NOMO-1 treated with dmso at 0.1 percent for 144 hours (cell line): ENCODE results near the gene OR4C15.

Source experiments
- DNase-seq: peaks from one replicate; lab custom pipeline; 2025; ENCODE audit not compliant: unreplicated experiment; lab: John Stamatoyannopoulos, UW

Gene OR4C15

DNA sequence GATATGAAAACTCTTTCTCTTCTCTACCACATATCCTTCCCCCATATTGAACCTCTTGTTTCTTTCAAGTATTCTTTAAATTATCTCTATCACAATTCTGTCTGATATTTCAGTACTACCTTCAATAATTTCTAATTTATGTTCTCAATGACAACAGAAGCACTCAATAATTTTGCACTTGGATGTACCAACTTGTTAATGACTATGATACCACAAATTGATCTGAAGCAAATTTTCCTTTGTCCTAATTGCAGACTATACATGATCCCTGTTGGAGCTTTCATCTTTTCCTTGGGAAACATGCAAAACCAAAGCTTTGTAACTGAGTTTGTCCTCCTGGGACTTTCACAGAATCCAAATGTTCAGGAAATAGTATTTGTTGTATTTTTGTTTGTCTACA is at the start of gene OR4C15:
TSS of gene OR4C15 (plus strand) at position 301 of the 400 bp plus-strand sequence. CDS start at position 301, 0 bp downstream.
- no peak for DNase-seq

DNA sequence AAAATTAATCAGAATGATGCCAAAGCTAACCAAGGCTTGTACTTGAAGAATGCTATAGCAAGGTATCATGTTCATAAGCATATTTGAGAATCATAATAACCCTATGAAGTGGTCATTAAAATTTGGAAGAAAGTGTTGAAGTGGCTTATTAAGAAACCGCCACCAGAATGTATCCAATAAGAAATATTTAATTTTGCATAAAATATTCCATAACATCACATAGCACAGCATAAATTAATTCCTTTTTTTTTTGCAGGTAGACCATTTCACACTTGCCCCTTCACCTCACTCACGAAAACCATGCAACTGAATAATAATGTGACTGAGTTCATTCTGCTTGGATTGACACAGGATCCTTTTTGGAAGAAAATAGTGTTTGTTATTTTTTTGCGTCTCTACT is 17.6 kb downstream of the OR4C15 start, which contains the start of gene OR4C16:
TSS of gene OR4C16 (plus strand) at position 301 of the 400 bp plus-strand sequence. CDS start at position 301, 0 bp downstream.
- no peak for DNase-seq

DNA sequence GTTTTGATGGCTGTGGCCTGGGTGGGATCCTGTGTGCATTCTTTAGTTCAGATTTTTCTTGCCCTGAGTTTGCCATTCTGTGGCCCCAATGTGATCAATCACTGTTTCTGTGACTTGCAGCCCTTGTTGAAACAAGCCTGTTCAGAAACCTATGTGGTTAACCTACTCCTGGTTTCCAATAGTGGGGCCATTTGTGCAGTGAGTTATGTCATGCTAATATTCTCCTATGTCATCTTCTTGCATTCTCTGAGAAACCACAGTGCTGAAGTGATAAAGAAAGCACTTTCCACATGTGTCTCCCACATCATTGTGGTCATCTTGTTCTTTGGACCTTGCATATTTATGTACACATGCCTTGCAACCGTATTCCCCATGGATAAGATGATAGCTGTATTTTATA is 18.3 kb downstream of the OR4C15 start:
- no peak for DNase-seq
